Mesenchymal stem cell (in vitro differentiated cells and primary cell): ENCODE measurements around the gene STAG1.

Source experiments
- DNase-seq: peaks from one replicate; pipeline ENCODE4 v3.0.0-alpha.2; 2013
- H2AFZ ChIP-seq: one replicate; pipeline ENCODE4 v1.6.1; 2013; ENCODE audit warnings: low read depth, mild to moderate bottlenecking, control low read depth, inconsistent platforms, low read length, moderate library complexity
- H2AK5ac ChIP-seq: 2 replicates; pipeline ENCODE4 v1.6.1; 2013; ENCODE audit warnings: low read length, moderate library complexity, mild to moderate bottlenecking, inconsistent platforms; ENCODE audit not compliant: severe bottlenecking
- H2BK120ac ChIP-seq: one replicate; pipeline ENCODE4 v1.6.1; 2013; ENCODE audit warnings: low read depth, mild to moderate bottlenecking, inconsistent platforms, low read length, moderate library complexity
- H2BK12ac ChIP-seq, 2 experiments: one replicate each; pipeline ENCODE4 v1.6.1; 2013; ENCODE audit warnings: inconsistent platforms in 2 of 2, low read length in 2 of 2, mild to moderate bottlenecking in 2 of 2, moderate library complexity in 2 of 2, control low read depth in 1 of 2
- H2BK15ac ChIP-seq: one replicate; pipeline ENCODE4 v1.6.1; 2013; ENCODE audit warnings: mild to moderate bottlenecking, low read depth, inconsistent platforms; ENCODE audit not compliant: poor library complexity, severe bottlenecking
- H2BK5ac ChIP-seq: 2 replicates; pipeline ENCODE4 v1.6.1; 2013; ENCODE audit warnings: low read depth, mild to moderate bottlenecking, low read length, control low read depth, inconsistent platforms; ENCODE audit not compliant: poor library complexity, severe bottlenecking
- H3K14ac ChIP-seq, 2 experiments: one replicate each; pipeline ENCODE4 v1.6.1; 2013; ENCODE audit warnings: inconsistent platforms in 2 of 2, low read length in 2 of 2, control low read depth in 1 of 2, mild to moderate bottlenecking in 1 of 2, moderate library complexity in 1 of 2
- H3K18ac ChIP-seq, 2 experiments: one replicate each; pipeline ENCODE4 v1.6.1; 2013; ENCODE audit warnings: inconsistent platforms in 2 of 2, low read length in 2 of 2, control low read depth in 1 of 2, low read depth in 1 of 2, mild to moderate bottlenecking in 1 of 2
- H3K23ac ChIP-seq, 2 experiments: one replicate each; pipeline ENCODE4 v1.6.1; 2013; ENCODE audit warnings: inconsistent platforms in 2 of 2, low read length in 2 of 2, mild to moderate bottlenecking in 2 of 2, moderate library complexity in 2 of 2, control low read depth in 1 of 2
- H3K27ac ChIP-seq: 2 replicates; pipeline ENCODE4 v1.5.1; 2013; ENCODE audit warnings: mild to moderate bottlenecking, moderate library complexity, low read length, control low read depth, inconsistent platforms; ENCODE audit not compliant: poor library complexity, severe bottlenecking
- H3K27me3 ChIP-seq, 2 experiments: 2 replicates each; pipeline versions ENCODE4 v1.6.1 to v1.7.0; 2013; ENCODE audit warnings: low read length in 2 of 2, mild to moderate bottlenecking in 2 of 2, moderate library complexity in 2 of 2, control low read depth in 1 of 2, inconsistent platforms in 1 of 2; ENCODE audit not compliant: control insufficient read depth in 1 of 2, insufficient read depth in 1 of 2
- H3K36me3 ChIP-seq, 2 experiments: 2 replicates each; pipeline versions ENCODE4 v1.6.1 to v1.7.0; 2013; ENCODE audit warnings: low read length in 2 of 2, control low read depth in 1 of 2, inconsistent platforms in 1 of 2, low read depth in 1 of 2, mild to moderate bottlenecking in 1 of 2; ENCODE audit not compliant: insufficient read depth in 2 of 2, control insufficient read depth in 1 of 2
- H3K4ac ChIP-seq, 2 experiments: one replicate each; pipeline ENCODE4 v1.6.1; 2013; ENCODE audit warnings: inconsistent platforms in 2 of 2, low read length in 2 of 2, mild to moderate bottlenecking in 2 of 2, moderate library complexity in 2 of 2, control low read depth in 1 of 2, low read depth in 1 of 2
- H3K4me1 ChIP-seq: 2 replicates; pipeline ENCODE4 v1.6.1; 2013; ENCODE audit warnings: low read depth, low read length, control low read depth; ENCODE audit not compliant: control insufficient read depth, insufficient read depth
- H3K4me2 ChIP-seq: 2 replicates; pipeline ENCODE4 v1.6.1; 2013; ENCODE audit warnings: low read length, mild to moderate bottlenecking, inconsistent platforms; ENCODE audit not compliant: poor library complexity, severe bottlenecking
- H3K4me3 ChIP-seq, 2 experiments: 2 replicates each; pipeline versions ENCODE4 v1.5.1 to v1.7.0; 2013; ENCODE audit warnings: low read length in 2 of 2, mild to moderate bottlenecking in 2 of 2, control low read depth in 1 of 2, low read depth in 1 of 2; ENCODE audit not compliant: insufficient read depth in 1 of 2
- H3K79me1 ChIP-seq: replicated peaks from 2 replicates; pipeline ENCODE4 v1.6.1; 2013; ENCODE audit warnings: mild to moderate bottlenecking, control low read depth, low read length, inconsistent platforms; ENCODE audit not compliant: poor library complexity, severe bottlenecking
- H3K9ac ChIP-seq: 2 replicates; pipeline ENCODE4 v1.7.0; 2013; ENCODE audit warnings: mild to moderate bottlenecking, low read length, moderate library complexity
- H3K9me3 ChIP-seq: 2 replicates; pipeline ENCODE4 v1.7.0; 2013; ENCODE audit warnings: mild to moderate bottlenecking, low read length; ENCODE audit not compliant: control insufficient read depth
- H4K8ac ChIP-seq: one replicate; pipeline ENCODE4 v1.6.1; 2013; ENCODE audit warnings: inconsistent platforms, mild to moderate bottlenecking, low read length, moderate library complexity
- H4K91ac ChIP-seq: one replicate; pipeline ENCODE4 v1.6.1; 2013; ENCODE audit warnings: mild to moderate bottlenecking, low read length, inconsistent platforms
- WGBS: methylation state at CpG from one replicate; pipeline ENCODE4 v1.1.7; 2013; ENCODE audit warnings: mixed read lengths; 5-methylcytosine and 5-hydroxymethylcytosine counted together

Gene STAG1

GRCh38 chr3:136381051-136381450 is 371.1 kb downstream of the STAG1 start:
- H3K14ac ChIP-seq: no peak overlapping the region
- no peak overlapping the region for H2BK15ac ChIP-seq
- H3K18ac ChIP-seq: no peak overlapping the region
- no peaks in the 10 kb centered on the region for H3K27me3 ChIP-seq
- no peak overlapping the region for H3K27ac ChIP-seq
- no peak overlapping the region for H2BK5ac ChIP-seq
- H3K23ac ChIP-seq: no peak overlapping the region
- peaks cover 3 to 18% of the 10 kb centered on the region in 2 experiments for H3K36me3 ChIP-seq
- no peak overlapping the region for H4K91ac ChIP-seq
- no peak for DNase-seq
- peaks cover 1% of the 10 kb centered on the region for H3K79me1 ChIP-seq
- H4K8ac ChIP-seq: no peak overlapping the region
- no peak overlapping the region for H3K9ac ChIP-seq
- H3K4me2 ChIP-seq: no peak overlapping the region
- no peaks in the 10 kb centered on the region for H3K4me1 ChIP-seq
- no peak overlapping the region for H2AFZ ChIP-seq
- H2BK120ac ChIP-seq: no peak overlapping the region
- no peak overlapping the region for H3K4ac ChIP-seq
- 96% methylated on average over 2 of the region's 2 CpGs for WGBS
- no peak overlapping the region for H2AK5ac ChIP-seq
- no peak overlapping the region for H2BK12ac ChIP-seq
- no peaks in the 10 kb centered on the region for H3K9me3 ChIP-seq
- H3K4me3 ChIP-seq: no peak overlapping the region

GRCh38 chr3:136380530-136380929 is 371.6 kb downstream of the STAG1 start:
- Histone ChIP-seq H3K27ac (no peak overlapping the region), H2BK5ac (no peak overlapping the region), H3K23ac (no peak overlapping the region), H3K18ac (no peak overlapping the region), H2AK5ac (no peak overlapping the region), H3K4me1 (no peaks in the 10 kb centered on the region), H3K9ac (no peak overlapping the region), H3K4ac (no peak overlapping the region), H3K36me3 (peaks cover 3 to 17% of the 10 kb centered on the region in 2 experiments), H3K4me3 (no peak overlapping the region), H3K27me3 (no peaks in the 10 kb centered on the region), H4K91ac (no peak overlapping the region), H4K8ac (no peak overlapping the region), H3K14ac (no peak overlapping the region), H3K4me2 (no peak overlapping the region), H2BK12ac (no peak overlapping the region), H2AFZ (no peak overlapping the region), H3K79me1 (no peaks in the 10 kb centered on the region), H2BK120ac (no peak overlapping the region), H2BK15ac (no peak overlapping the region), H3K9me3 (no peaks in the 10 kb centered on the region)
- WGBS: 78% methylated on average over 6 of the region's 6 CpGs
- no peak for DNase-seq

- Histone ChIP-seq H2BK12ac (no peak overlapping the region), H3K36me3 (peaks cover 3 to 22% of the 10 kb centered on the region in 2 experiments), H3K27ac (no peak overlapping the region), H2BK120ac (no peak overlapping the region), H3K9ac (no peak overlapping the region), H3K9me3 (no peaks in the 10 kb centered on the region), H3K27me3 (no peaks in the 10 kb centered on the region), H3K79me1 (no peaks in the 10 kb centered on the region), H3K4ac (no peak overlapping the region), H2AFZ (no peak overlapping the region), H3K4me1 (no peaks in the 10 kb centered on the region), H2BK15ac (no peak overlapping the region), H3K4me3 (no peak overlapping the region), H2BK5ac (no peak overlapping the region), H4K8ac (no peak overlapping the region), H3K18ac (no peak overlapping the region), H3K23ac (no peak overlapping the region), H2AK5ac (no peak overlapping the region), H3K14ac (no peak overlapping the region), H4K91ac (no peak overlapping the region), H3K4me2 (no peak overlapping the region)
- DNase-seq: no peak
- WGBS: 82% methylated on average over 1 of the region's 1 CpG
These were observed 374.2 kb downstream of the STAG1 start for GRCh38 chr3:136378011-136378410.

GRCh38 chr3:136377508-136377907 is 374.7 kb downstream of the STAG1 start:
- no peak overlapping the region for H2BK15ac ChIP-seq
- no peak for DNase-seq
- no peak overlapping the region for H3K4me2 ChIP-seq
- H3K27ac ChIP-seq: no peak overlapping the region
- no peak overlapping the region for H3K18ac ChIP-seq
- H3K23ac ChIP-seq: no peak overlapping the region
- H2AFZ ChIP-seq: no peak overlapping the region
- H3K4me3 ChIP-seq: no peak overlapping the region
- H3K4ac ChIP-seq: no peak overlapping the region
- no peaks in the 10 kb centered on the region for H3K4me1 ChIP-seq
- H3K36me3 ChIP-seq: peaks cover 3 to 22% of the 10 kb centered on the region in 2 experiments
- no peak overlapping the region for H2BK12ac ChIP-seq
- H2BK120ac ChIP-seq: no peak overlapping the region
- no peak overlapping the region for H4K91ac ChIP-seq
- H3K9me3 ChIP-seq: no peaks in the 10 kb centered on the region
- no peak overlapping the region for H3K14ac ChIP-seq
- no peak overlapping the region for H2BK5ac ChIP-seq
- H3K9ac ChIP-seq: no peak overlapping the region
- H4K8ac ChIP-seq: no peak overlapping the region
- 43% methylated on average over 1 of the region's 2 CpGs for WGBS
- no peaks in the 10 kb centered on the region for H3K27me3 ChIP-seq
- H3K79me1 ChIP-seq: no peaks in the 10 kb centered on the region
- no peak overlapping the region for H2AK5ac ChIP-seq
